Retinal pigment epithelial cell (primary cell): Measurements from ENCODE around the gene SLC22A7.

Experiments used
- DNase-seq: peaks from one replicate; pipeline ENCODE4 v3.0.0-alpha.2; 2010; ENCODE audit warnings: low read depth
- H3K4me3 ChIP-seq: 2 replicates; pipeline ENCODE4 v1.5.1; 2011; ENCODE audit warnings: mild to moderate bottlenecking, low read length, control low read depth, moderate library complexity
- CTCF ChIP-seq: conservative IDR thresholded peaks from 2 replicates; pipeline ENCODE4 v1.5.1; 2011; ENCODE audit warnings: low read depth, low read length, control low read depth, inconsistent platforms

Gene SLC22A7

GRCh38 chr6:43297644-43298564 lies at the start of gene SLC22A7:
SLC22A7 (plus strand) TSS chr6:43298260; CDS start chr6:43298359, 99 bp downstream.
- H3K4me3 ChIP-seq, result no peak within 1 kb of the TSS
- no peak for TF ChIP-seq CTCF
- no peak for DNase-seq

DNA sequence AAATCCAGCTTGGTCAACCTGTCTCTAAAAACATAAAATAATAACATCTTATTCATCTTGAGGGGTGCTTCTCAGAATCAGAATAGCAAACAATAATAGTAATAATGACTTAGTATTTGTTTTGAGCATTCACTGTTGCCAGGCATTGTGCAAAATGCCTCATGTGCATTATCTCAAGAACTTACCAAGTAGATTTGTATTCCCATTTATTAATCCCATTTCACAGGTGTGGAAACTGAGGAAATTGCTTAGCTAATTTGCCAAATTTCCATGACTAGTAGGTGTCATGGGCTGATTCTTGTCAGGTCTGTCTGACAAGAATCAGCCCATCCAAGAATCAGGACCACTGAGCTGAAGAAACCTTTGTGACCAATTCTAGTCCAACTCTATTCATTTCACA lies 49.3 kb upstream of the SLC22A7 start:
- H3K4me3 ChIP-seq, result no peak overlapping the region
- DNase-seq, result no peak
- no peak for TF ChIP-seq CTCF

DNA sequence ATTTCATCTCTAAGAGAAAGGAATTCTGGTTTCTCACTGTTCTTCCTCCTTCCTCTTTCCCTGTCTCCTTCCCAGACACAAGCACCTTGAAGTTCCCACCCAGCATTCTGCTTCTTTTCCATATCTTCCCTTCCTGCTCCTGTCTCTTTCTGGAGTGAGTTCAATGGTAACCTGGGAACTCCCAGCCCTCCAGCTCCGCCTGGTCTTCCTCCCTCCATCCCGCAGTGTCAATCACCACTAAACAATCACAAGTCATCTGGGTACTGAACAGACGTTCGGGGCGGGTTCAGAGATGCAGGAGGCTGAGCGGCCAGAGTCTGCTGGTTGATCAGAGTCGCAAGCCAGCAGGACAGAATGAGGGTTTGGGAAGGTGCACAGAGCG lies 47.1 kb upstream of the SLC22A7 start:
- TF ChIP-seq CTCF, result no peak
- no peak overlapping the region for H3K4me3 ChIP-seq
- no peak for DNase-seq

DNA sequence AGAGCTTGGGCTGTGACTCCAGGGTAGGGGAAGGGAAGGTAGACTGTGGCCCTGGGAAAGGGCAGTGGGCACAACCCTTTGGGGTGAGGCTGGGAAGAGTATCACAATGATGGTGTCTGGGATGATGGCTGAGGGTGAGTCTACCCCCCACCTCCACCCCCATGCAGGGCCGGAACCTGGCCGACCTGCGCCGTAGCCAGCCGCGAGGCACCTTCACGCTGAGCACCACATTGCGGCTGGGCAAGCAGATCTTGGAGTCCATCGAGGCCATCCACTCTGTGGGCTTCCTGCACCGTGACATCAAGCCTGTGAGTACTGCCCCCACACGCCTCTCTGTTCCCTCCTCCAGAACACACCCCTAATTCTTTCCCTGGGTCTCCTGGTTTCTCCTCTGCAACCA lies 44.7 kb upstream of the SLC22A7 start:
- no peak overlapping the region for H3K4me3 ChIP-seq
- DNase-seq, result no peak
- no peak for TF ChIP-seq CTCF

- H3K4me3 ChIP-seq, result no peak overlapping the region
- no peak for TF ChIP-seq CTCF
- DNase-seq, result no peak
Observed at GRCh38 chr6:43254138-43254817, 43.8 kb upstream of the SLC22A7 start.

DNA sequence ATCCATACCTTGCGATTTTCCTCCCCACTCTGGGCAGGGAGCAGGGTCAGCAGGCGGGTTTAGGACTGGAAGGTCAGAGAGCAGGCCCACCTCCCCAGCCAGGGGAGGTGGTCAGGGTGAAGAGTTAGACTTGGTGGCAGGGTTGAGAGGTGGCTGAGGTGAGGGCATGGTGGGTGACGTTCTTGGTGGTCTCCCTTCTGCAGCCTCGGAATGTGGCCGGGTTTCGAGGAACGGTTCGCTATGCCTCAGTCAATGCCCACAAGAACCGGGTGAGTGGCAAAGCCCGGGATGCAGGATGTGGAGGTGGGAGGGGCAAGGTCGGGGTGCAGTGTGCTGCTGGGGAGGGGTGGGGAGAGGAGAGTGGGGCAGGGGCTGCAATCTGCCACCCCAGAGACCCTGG lies 43.2 kb upstream of the SLC22A7 start:
- no peak for TF ChIP-seq CTCF
- H3K4me3 ChIP-seq, result no peak overlapping the region
- no peak for DNase-seq
